ENCODE results near the gene SLAMF7. TPM values are rescaled to one million over a fixed set of nuclear protein-coding genes. Genes with fewer than 3 reads are reported as not detected.
A peak's percentile ranks its signal among the peaks of the same experiment; 100 is the strongest.
"Not testable (repeated sequence)": the region's sequence is repeated elsewhere in the genome, so short reads cannot be mapped to it uniquely, and the experiment has no call there.

SLAMF7 gene, protein sequence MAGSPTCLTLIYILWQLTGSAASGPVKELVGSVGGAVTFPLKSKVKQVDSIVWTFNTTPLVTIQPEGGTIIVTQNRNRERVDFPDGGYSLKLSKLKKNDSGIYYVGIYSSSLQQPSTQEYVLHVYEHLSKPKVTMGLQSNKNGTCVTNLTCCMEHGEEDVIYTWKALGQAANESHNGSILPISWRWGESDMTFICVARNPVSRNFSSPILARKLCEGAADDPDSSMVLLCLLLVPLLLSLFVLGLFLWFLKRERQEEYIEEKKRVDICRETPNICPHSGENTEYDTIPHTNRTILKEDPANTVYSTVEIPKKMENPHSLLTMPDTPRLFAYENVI
- polyA plus RNA-seq, result 21.9 to 56.5 TPM (median 31.0 TPM) in 3 replicates
- polyA plus RNA-seq (2011; ENCODE audit: low read depth), result 12.7 TPM
- polyA plus RNA-seq (2011; cell fraction: cytosol; rRNA removed), result 12.2 and 22.4 TPM in 2 replicates
- 51.1 and 54.1 TPM in 2 replicates for polyA plus RNA-seq (2011; cell fraction: nucleus; rRNA removed)
- polyA plus RNA-seq (2012; ENCODE audit: low replicate concordance), result 14.8 and 28.6 TPM in 2 replicates
- polyA minus RNA-seq, result 20.1 to 43.2 TPM (median 25.3 TPM) in 3 replicates
- 8.2 TPM for polyA minus RNA-seq (2011; cell fraction: cytosol; rRNA and poly(A)+ RNA removed)
- polyA minus RNA-seq (2011; cell fraction: nucleus; rRNA and poly(A)+ RNA removed), result 45.1 and 65.6 TPM in 2 replicates

DNA sequence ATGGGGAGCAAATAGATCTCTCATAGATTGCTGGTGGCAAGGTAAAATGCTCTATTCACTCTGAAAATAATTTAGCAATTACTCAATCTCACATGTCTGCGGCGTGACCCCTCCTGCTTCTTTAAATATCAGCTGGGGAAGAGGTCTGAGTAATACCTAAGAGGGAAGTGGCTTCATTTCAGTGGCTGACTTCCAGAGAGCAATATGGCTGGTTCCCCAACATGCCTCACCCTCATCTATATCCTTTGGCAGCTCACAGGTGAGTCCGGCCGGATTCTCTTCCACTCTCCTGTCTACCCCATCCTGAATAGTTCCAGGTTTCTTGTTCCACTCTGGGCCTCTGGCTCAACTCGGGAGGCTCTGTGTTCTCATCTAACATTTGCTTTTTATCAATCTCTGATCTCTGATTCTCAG, at the start of gene SLAMF7:
TSS of gene SLAMF7 (plus strand) at position 150 of the 414 bp plus-strand sequence. CDS start at position 205, 55 bp downstream.
- peaks cover 10% of the 10 kb centered on the region for H3K4me1 ChIP-seq (ENCODE audit: control insufficient read depth, extremely low read depth, insufficient read depth, low read length)
- H3K9me3 ChIP-seq (ENCODE audit: control insufficient read depth, low read depth, low read length), result no peaks in the 10 kb centered on the region
- peak within 1 kb of the TSS; percentile 60 for H3K4me2 ChIP-seq (ENCODE audit: control insufficient read depth, extremely low read depth, insufficient read depth, low read depth, low read length)
- peak within 1 kb of the TSS; percentile 56 for H2AFZ ChIP-seq (ENCODE audit: control insufficient read depth, low read length)
- dilution Hi-C loops (cut with MboI; ENCODE audit: extremely low pct_ligation_motif_present, low sequenced_read_pairs), result no loop called here
- no peaks in the 10 kb centered on the region for H3K79me2 ChIP-seq (ENCODE audit: control insufficient read depth, insufficient read depth, low read length)
- TF ChIP-seq EZH2 (IDR thresholded peaks at IDR 0.05; ENCODE audit: low read length), result no peak
- TF ChIP-seq, protein P1, sequence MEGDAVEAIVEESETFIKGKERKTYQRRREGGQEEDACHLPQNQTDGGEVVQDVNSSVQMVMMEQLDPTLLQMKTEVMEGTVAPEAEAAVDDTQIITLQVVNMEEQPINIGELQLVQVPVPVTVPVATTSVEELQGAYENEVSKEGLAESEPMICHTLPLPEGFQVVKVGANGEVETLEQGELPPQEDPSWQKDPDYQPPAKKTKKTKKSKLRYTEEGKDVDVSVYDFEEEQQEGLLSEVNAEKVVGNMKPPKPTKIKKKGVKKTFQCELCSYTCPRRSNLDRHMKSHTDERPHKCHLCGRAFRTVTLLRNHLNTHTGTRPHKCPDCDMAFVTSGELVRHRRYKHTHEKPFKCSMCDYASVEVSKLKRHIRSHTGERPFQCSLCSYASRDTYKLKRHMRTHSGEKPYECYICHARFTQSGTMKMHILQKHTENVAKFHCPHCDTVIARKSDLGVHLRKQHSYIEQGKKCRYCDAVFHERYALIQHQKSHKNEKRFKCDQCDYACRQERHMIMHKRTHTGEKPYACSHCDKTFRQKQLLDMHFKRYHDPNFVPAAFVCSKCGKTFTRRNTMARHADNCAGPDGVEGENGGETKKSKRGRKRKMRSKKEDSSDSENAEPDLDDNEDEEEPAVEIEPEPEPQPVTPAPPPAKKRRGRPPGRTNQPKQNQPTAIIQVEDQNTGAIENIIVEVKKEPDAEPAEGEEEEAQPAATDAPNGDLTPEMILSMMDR (optimal IDR thresholded peaks at IDR 0.05 in 1 of 3, IDR thresholded peaks at IDR 0.05 in 1 of 3, conservative IDR thresholded peaks at IDR 0.05 in 1 of 3; ENCODE audit: extremely low read depth in 1 of 3, insufficient read depth in 2 of 3, low read length in 3 of 3), result no peak
- FAIRE-seq (peak; percentile 91), DNase-seq (ENCODE audit: low read depth, low spot score) (no peak)
- no peaks in the 10 kb centered on the region for H4K20me1 ChIP-seq (ENCODE audit: control insufficient read depth, extremely low read depth, insufficient read depth, low read length)
- no peaks in the 10 kb centered on the region for H3K36me3 ChIP-seq (ENCODE audit: control insufficient read depth in 2 of 2, extremely low read depth in 1 of 2, insufficient read depth in 2 of 2, low read length in 2 of 2)
- peak within 1 kb of the TSS; percentile 29 to 58 (median 41) for H3K4me3 ChIP-seq (ENCODE audit: control insufficient read depth in 2 of 3, extremely low read depth in 1 of 3, insufficient read depth in 2 of 3, low read depth in 1 of 3, low read length in 3 of 3)
- H3K9ac ChIP-seq (ENCODE audit: control insufficient read depth, extremely low read depth, insufficient read depth, low read length), result no peak within 1 kb of the TSS
- no peaks in the 10 kb centered on the region for H3K9me1 ChIP-seq (ENCODE audit: control insufficient read depth, extremely low read depth, insufficient read depth, low read length)
- H3K27ac ChIP-seq (ENCODE audit: control insufficient read depth, insufficient read depth, low read length), result peak within 1 kb of the TSS; percentile 25
- H3K27me3 ChIP-seq (ENCODE audit: control insufficient read depth, extremely low read depth, insufficient read depth, low read length), result no peaks in the 10 kb centered on the region

DNA sequence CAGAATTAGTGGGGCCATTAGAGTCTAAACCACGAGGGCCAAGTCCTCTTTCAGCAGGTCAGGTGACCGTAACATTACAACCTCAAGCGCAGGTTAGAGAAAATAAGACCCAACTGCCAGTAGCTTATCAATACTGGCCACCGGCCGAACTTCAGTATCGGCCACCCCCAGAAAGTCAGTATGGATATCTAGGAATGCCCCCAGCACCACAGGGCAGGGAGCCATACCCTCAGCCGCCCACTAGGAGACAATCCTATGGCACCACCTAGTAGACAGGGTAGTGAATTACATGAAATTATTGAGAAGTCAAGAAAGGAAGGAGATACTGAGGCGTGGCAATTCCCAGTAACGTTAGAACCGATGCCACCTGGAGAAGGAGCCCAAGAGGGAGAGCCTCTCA, 46.7 kb upstream of the SLAMF7 start:
- FAIRE-seq; H3K79me2 ChIP-seq (ENCODE audit: control insufficient read depth, insufficient read depth, low read length); H2AFZ ChIP-seq (ENCODE audit: control insufficient read depth, low read length); H3K4me2 ChIP-seq (ENCODE audit: control insufficient read depth, extremely low read depth, insufficient read depth, low read depth, low read length); H3K36me3 ChIP-seq (ENCODE audit: control insufficient read depth in 2 of 2, extremely low read depth in 1 of 2, insufficient read depth in 2 of 2, low read length in 2 of 2); H3K27me3 ChIP-seq (ENCODE audit: control insufficient read depth, extremely low read depth, insufficient read depth, low read length); H3K4me1 ChIP-seq (ENCODE audit: control insufficient read depth, extremely low read depth, insufficient read depth, low read length); H3K4me3 ChIP-seq (ENCODE audit: control insufficient read depth in 2 of 3, extremely low read depth in 1 of 3, insufficient read depth in 2 of 3, low read depth in 1 of 3, low read length in 3 of 3); dilution Hi-C loops (cut with MboI; ENCODE audit: extremely low pct_ligation_motif_present, low sequenced_read_pairs); H3K9ac ChIP-seq (ENCODE audit: control insufficient read depth, extremely low read depth, insufficient read depth, low read length); H3K9me1 ChIP-seq (ENCODE audit: control insufficient read depth, extremely low read depth, insufficient read depth, low read length); H4K20me1 ChIP-seq (ENCODE audit: control insufficient read depth, extremely low read depth, insufficient read depth, low read length); DNase-seq (ENCODE audit: low read depth, low spot score); H3K27ac ChIP-seq (ENCODE audit: control insufficient read depth, insufficient read depth, low read length); H3K9me3 ChIP-seq (ENCODE audit: control insufficient read depth, low read depth, low read length): not testable (repeated sequence)
- TF ChIP-seq, protein P1 (optimal IDR thresholded peaks at IDR 0.05 in 1 of 3, IDR thresholded peaks at IDR 0.05 in 1 of 3, conservative IDR thresholded peaks at IDR 0.05 in 1 of 3; ENCODE audit: extremely low read depth in 1 of 3, insufficient read depth in 2 of 3, low read length in 3 of 3), result peak in 2 of 3 experiments; percentile 17 to 20
